Measurements from ENCODE around the gene GPR17. TPM values are rescaled to one million over a fixed set of nuclear protein-coding genes. Genes with fewer than 3 reads are reported as not detected.
A peak's percentile ranks its signal among the peaks of the same experiment; 100 is the strongest.

The GPR17 gene
- total and polyA plus RNA-seq, 4 donors, result 0.03 to 0.14 (median 0.07) TPM; not detected in 1

DNA sequence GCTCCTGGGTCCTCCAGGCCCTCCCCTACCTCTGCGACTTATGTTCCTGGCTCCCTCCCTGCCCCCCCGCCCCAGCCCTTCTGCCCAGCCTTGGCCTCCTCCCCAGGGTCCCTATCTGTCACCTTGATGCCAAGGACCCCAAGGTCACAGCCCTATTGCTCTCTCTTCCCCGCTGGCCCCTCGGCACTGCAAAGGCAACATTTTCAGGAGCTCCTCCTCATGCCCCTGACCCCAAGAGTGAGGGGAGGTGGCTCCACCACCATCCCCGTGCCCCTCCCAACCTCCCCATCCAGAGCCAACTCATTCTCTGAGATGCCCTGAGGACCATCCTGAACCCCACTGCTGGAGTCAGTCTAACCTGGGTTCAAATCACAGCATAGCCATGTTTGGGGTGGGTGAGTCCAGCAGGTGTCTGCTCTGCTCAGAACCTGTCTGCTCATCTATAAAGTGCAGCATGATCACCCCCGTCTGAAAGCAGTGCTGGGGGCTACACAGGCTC, 17.7 kb downstream of the GPR17 start:
- Histone ChIP-seq H3K27me3 (ENCODE audit: control insufficient read depth in 4 of 4, insufficient read depth in 4 of 4, low read length in 3 of 4) (no peaks in the 10 kb centered on the region), H3K4me3 (ENCODE audit: low read depth in 1 of 3, low read length in 3 of 3) (peak overlapping the region in 2 of 3 donors; percentile 37 to 72), H3K9me3 (ENCODE audit: control insufficient read depth in 4 of 4, low read length in 3 of 4) (no peaks in the 10 kb centered on the region), H3K36me3 (ENCODE audit: control insufficient read depth in 4 of 4, insufficient read depth in 3 of 4, low read depth in 1 of 4, low read length in 3 of 4) (no peaks in the 10 kb centered on the region), H3K4me1 (ENCODE audit: control insufficient read depth in 4 of 4, insufficient read depth in 4 of 4, low read length in 3 of 4) (peaks cover 23 to 55% (median 40%) of the 10 kb centered on the region in 4 donors), H3K27ac (ENCODE audit: low read depth in 1 of 2, low read length in 2 of 2) (peak overlapping the region; percentile 52 to 93), H3K9ac (ENCODE audit: low read depth in 1 of 2, low read length in 2 of 2) (no peak overlapping the region)
- 39% methylated on average over 6 of the region's 6 CpGs for WGBS
- DNase-seq (ENCODE audit: low spot score), result no peak
- TF ChIP-seq, protein P1, sequence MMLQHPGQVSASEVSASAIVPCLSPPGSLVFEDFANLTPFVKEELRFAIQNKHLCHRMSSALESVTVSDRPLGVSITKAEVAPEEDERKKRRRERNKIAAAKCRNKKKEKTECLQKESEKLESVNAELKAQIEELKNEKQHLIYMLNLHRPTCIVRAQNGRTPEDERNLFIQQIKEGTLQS (IDR thresholded peaks at IDR 0.05), result no peak
- no peak for TF ChIP-seq HNF4G (IDR thresholded peaks at IDR 0.05)
- no peak for TF ChIP-seq YY1 (IDR thresholded peaks at IDR 0.05)
- TF ChIP-seq RXRA (IDR thresholded peaks at IDR 0.05), result no peak
- TF ChIP-seq, protein P2, sequence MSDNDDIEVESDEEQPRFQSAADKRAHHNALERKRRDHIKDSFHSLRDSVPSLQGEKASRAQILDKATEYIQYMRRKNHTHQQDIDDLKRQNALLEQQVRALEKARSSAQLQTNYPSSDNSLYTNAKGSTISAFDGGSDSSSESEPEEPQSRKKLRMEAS (IDR thresholded peaks at IDR 0.05), result no peak
- no peak for TF ChIP-seq EGR1 (IDR thresholded peaks at IDR 0.05; ENCODE audit: low read depth in 2 of 2)

DNA sequence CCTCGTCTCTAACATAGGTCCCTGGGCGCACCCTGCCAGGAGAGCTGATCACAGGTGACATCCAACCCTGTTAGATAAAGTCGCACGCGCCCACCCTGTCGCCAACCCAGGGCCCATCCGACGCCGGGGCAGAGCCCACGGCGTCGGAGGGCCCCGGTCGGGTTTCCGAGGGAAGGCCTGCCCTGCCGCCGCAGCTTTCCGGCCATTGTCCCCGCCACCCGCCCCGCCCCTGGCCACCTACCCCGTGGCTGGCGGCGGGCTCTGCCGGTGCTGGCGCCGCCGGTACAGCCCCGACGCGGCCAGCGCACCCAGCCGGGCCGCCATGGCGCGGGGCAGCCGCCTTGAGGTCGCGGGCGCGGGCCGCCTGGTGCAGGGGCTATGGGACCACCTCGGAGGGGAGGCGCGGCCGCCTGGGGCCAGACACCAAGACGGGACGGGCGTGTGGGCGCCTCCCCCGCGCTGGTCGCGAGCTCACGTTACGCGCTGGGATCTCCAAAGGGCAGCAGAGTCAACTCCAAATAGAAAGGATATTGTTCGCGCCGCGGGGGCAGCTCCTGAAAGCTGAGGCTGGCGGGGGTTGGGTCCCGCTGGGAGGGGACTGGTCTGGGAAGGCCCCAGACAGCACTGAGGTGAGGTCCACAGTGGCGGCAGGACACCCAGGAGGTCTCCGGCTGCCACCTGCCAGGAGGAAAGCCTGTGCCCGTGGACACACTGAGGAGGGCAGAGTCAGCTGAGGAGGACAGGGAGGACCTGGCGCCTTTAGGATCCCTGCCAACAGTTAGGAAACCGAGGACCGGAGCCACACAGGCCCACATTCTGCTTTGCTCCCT, 18.3 kb downstream of the GPR17 start:
- peak overlapping the region; percentile 87 to 93 for H3K27ac ChIP-seq (ENCODE audit: low read depth in 1 of 2, low read length in 2 of 2)
- H3K9ac ChIP-seq (ENCODE audit: low read depth in 1 of 2, low read length in 2 of 2), result peak overlapping the region; percentile 80 to 86
- DNase-seq (ENCODE audit: low spot score), result no peak

DNA sequence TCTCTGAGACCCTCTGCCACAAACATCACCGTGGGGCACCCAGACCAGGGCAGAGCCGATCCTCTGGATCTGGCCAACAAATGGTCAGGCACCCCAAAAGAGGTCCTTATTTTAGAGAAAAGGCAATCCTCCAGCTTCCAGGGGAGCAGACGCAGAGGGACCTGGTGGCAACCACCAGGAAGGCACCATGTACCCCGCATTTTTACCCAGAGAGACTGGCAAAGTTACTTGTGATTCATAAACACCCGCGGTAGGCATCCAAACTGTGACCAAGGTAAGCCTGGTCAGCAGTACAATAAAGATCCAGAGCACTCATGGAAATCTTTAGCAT, 18.9 kb downstream of the GPR17 start:
- peak overlapping the region; percentile 80 to 86 for H3K9ac ChIP-seq (ENCODE audit: low read depth in 1 of 2, low read length in 2 of 2)
- no peak for DNase-seq (ENCODE audit: low spot score)
- peak overlapping the region; percentile 49 to 72 (median 63) for H3K4me3 ChIP-seq (ENCODE audit: low read depth in 1 of 3, low read length in 3 of 3)
- H3K27me3 ChIP-seq (ENCODE audit: control insufficient read depth in 4 of 4, insufficient read depth in 4 of 4, low read length in 3 of 4), result no peaks in the 10 kb centered on the region
- WGBS, result 37% methylated on average over 6 of the region's 6 CpGs
- peak overlapping the region; percentile 87 to 93 for H3K27ac ChIP-seq (ENCODE audit: low read depth in 1 of 2, low read length in 2 of 2)
- H3K9me3 ChIP-seq (ENCODE audit: control insufficient read depth in 4 of 4, low read length in 3 of 4), result no peaks in the 10 kb centered on the region
- TF ChIP-seq FOXA2 (IDR thresholded peaks at IDR 0.05) (no peak), YY1 (IDR thresholded peaks at IDR 0.05) (peak; percentile 4), HNF4G (IDR thresholded peaks at IDR 0.05) (no peak)
- H3K4me1 ChIP-seq (ENCODE audit: control insufficient read depth in 4 of 4, insufficient read depth in 4 of 4, low read length in 3 of 4), result peaks cover 23 to 55% (median 36%) of the 10 kb centered on the region in 4 donors
- no peaks in the 10 kb centered on the region for H3K36me3 ChIP-seq (ENCODE audit: control insufficient read depth in 4 of 4, insufficient read depth in 3 of 4, low read depth in 1 of 4, low read length in 3 of 4)

More for the DNA sequence above, 18.3 kb downstream of the GPR17 start:
- H3K4me1 ChIP-seq (ENCODE audit: control insufficient read depth in 4 of 4, insufficient read depth in 4 of 4, low read length in 3 of 4), result peaks cover 23 to 55% (median 39%) of the 10 kb centered on the region in 4 donors
- no peaks in the 10 kb centered on the region for H3K36me3 ChIP-seq (ENCODE audit: control insufficient read depth in 4 of 4, insufficient read depth in 3 of 4, low read depth in 1 of 4, low read length in 3 of 4)
- no peaks in the 10 kb centered on the region for H3K9me3 ChIP-seq (ENCODE audit: control insufficient read depth in 4 of 4, low read length in 3 of 4)
- peak in 1 of 2 donors; percentile 8 for TF ChIP-seq HNF4A (conservative IDR thresholded peaks at IDR 0.05)
- TF ChIP-seq RAD21 (IDR thresholded peaks at IDR 0.05), result no peak
- H3K27me3 ChIP-seq (ENCODE audit: control insufficient read depth in 4 of 4, insufficient read depth in 4 of 4, low read length in 3 of 4), result no peaks in the 10 kb centered on the region
- 6% methylated on average over 69 of the region's 69 CpGs for WGBS
- peak overlapping the region; percentile 49 to 72 (median 63) for H3K4me3 ChIP-seq (ENCODE audit: low read depth in 1 of 3, low read length in 3 of 3)

DNA sequence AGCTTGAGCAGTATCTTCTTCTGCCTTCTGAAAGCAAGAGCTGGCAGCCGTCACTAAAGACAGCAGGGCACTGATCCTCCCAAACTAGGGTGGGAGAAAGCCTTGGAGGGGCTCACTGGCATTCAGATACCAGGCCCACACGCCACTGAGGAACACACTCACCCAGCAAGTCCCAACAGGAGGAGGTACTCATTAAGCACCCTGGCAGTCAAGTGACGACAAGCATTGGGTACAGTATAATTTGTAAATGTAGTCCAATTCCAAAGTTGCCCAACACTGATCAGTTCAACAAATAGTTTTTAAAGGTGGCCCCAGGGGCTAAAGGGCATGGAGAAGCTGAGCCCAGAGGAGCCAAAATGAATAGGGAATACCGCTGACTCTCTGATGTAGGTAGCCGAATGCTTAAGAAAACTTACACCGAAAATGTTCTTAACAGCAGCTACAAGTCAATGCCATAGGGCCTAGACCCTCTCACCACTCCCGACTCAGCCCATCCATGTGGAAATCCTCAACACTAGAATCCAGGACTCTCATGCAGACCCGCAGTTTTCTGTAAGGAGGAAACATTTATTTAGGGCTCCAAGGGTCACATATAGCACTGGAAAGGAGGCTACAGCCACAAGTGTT, 19.4 kb downstream of the GPR17 start:
- H3K36me3 ChIP-seq (ENCODE audit: control insufficient read depth in 4 of 4, insufficient read depth in 3 of 4, low read depth in 1 of 4, low read length in 3 of 4), result no peaks in the 10 kb centered on the region
- DNase-seq (ENCODE audit: low spot score), result no peak
- 37% methylated on average over 8 of the region's 8 CpGs for WGBS
- H3K4me3 ChIP-seq (ENCODE audit: low read depth in 1 of 3, low read length in 3 of 3), result peak overlapping the region; percentile 49 to 72 (median 63)
- H3K27me3 ChIP-seq (ENCODE audit: control insufficient read depth in 4 of 4, insufficient read depth in 4 of 4, low read length in 3 of 4), result no peaks in the 10 kb centered on the region
- peak overlapping the region; percentile 87 to 93 for H3K27ac ChIP-seq (ENCODE audit: low read depth in 1 of 2, low read length in 2 of 2)
- H3K9ac ChIP-seq (ENCODE audit: low read depth in 1 of 2, low read length in 2 of 2), result peak overlapping the region; percentile 80 to 86
- peaks cover 23 to 55% (median 36%) of the 10 kb centered on the region in 4 donors for H3K4me1 ChIP-seq (ENCODE audit: control insufficient read depth in 4 of 4, insufficient read depth in 4 of 4, low read length in 3 of 4)
- no peaks in the 10 kb centered on the region for H3K9me3 ChIP-seq (ENCODE audit: control insufficient read depth in 4 of 4, low read length in 3 of 4)
- TF ChIP-seq, protein P2 (IDR thresholded peaks at IDR 0.05), result peak; percentile 33
- TF ChIP-seq EGR1 (IDR thresholded peaks at IDR 0.05; ENCODE audit: low read depth in 2 of 2), result no peak
- TF ChIP-seq RXRA (IDR thresholded peaks at IDR 0.05), result peak; percentile 75 to 80
- TF ChIP-seq FOXA2 (IDR thresholded peaks at IDR 0.05), result no peak
- TF ChIP-seq, protein P3, sequence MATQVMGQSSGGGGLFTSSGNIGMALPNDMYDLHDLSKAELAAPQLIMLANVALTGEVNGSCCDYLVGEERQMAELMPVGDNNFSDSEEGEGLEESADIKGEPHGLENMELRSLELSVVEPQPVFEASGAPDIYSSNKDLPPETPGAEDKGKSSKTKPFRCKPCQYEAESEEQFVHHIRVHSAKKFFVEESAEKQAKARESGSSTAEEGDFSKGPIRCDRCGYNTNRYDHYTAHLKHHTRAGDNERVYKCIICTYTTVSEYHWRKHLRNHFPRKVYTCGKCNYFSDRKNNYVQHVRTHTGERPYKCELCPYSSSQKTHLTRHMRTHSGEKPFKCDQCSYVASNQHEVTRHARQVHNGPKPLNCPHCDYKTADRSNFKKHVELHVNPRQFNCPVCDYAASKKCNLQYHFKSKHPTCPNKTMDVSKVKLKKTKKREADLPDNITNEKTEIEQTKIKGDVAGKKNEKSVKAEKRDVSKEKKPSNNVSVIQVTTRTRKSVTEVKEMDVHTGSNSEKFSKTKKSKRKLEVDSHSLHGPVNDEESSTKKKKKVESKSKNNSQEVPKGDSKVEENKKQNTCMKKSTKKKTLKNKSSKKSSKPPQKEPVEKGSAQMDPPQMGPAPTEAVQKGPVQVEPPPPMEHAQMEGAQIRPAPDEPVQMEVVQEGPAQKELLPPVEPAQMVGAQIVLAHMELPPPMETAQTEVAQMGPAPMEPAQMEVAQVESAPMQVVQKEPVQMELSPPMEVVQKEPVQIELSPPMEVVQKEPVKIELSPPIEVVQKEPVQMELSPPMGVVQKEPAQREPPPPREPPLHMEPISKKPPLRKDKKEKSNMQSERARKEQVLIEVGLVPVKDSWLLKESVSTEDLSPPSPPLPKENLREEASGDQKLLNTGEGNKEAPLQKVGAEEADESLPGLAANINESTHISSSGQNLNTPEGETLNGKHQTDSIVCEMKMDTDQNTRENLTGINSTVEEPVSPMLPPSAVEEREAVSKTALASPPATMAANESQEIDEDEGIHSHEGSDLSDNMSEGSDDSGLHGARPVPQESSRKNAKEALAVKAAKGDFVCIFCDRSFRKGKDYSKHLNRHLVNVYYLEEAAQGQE (IDR thresholded peaks at IDR 0.05), result peak; percentile 59
- peak; percentile 61 for TF ChIP-seq TAF1 (conservative IDR thresholded peaks at IDR 0.05)
- TF ChIP-seq, protein P4, sequence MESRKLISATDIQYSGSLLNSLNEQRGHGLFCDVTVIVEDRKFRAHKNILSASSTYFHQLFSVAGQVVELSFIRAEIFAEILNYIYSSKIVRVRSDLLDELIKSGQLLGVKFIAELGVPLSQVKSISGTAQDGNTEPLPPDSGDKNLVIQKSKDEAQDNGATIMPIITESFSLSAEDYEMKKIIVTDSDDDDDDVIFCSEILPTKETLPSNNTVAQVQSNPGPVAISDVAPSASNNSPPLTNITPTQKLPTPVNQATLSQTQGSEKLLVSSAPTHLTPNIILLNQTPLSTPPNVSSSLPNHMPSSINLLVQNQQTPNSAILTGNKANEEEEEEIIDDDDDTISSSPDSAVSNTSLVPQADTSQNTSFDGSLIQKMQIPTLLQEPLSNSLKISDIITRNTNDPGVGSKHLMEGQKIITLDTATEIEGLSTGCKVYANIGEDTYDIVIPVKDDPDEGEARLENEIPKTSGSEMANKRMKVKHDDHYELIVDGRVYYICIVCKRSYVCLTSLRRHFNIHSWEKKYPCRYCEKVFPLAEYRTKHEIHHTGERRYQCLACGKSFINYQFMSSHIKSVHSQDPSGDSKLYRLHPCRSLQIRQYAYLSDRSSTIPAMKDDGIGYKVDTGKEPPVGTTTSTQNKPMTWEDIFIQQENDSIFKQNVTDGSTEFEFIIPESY (IDR thresholded peaks at IDR 0.05), result no peak
- peak; percentile 37 for TF ChIP-seq YY1 (IDR thresholded peaks at IDR 0.05)
- TF ChIP-seq JUND (IDR thresholded peaks at IDR 0.05), result peak in 1 of 2 donors; percentile 38
- TF ChIP-seq NR2F2 (IDR thresholded peaks at IDR 0.05), result peak; percentile 20

All from liver (tissue), 9 donors.